HepG2 (cell line): ENCODE results near the gene HSD3B1. TPM values are rescaled to one million over a fixed set of nuclear protein-coding genes. Genes with fewer than 3 reads are reported as not detected.

Source experiments
- ATAC-seq: fragments of 200-7000 bp; cut with Tn5 transposase; 3 replicates; pipeline ENCODE4 v1.9.1; 2020; ENCODE audit warnings: mild to moderate bottlenecking, moderate library complexity
- BruUV-seq: library from RNA; stranded (reverse); fragments of 400-500 nt; replicated peaks from 2 replicates; lab custom pipeline; 2021; lab: Mats Ljungman, UMichigan
- CTCF ChIA-PET: fragments of 300-600 bp; formaldehyde crosslinking; extraction: SDS; loops from one replicate; lab custom pipeline; 2021; ENCODE audit warnings: low total read pairs, inconsistent platforms, low intra/inter-chr PET ratio; lab: Yijun Ruan, JAX
- POLR2A ChIA-PET: fragments of 350-600 bp; sonication (Branson Sonifier 250); formaldehyde crosslinking; loops from one replicate; lab custom pipeline; 2020; ENCODE audit warnings: antibody characterized with exemption, inconsistent platforms; lab: Yijun Ruan, JAX
- DNase-seq: peaks from one replicate; pipeline ENCODE4 v3.0.0-alpha.2; 2015; ENCODE audit warnings: low spot score
- FAIRE-seq: peaks from 3 replicates; lab custom pipeline; 2011; peaks lifted over from hg19 to GRCh38; lab: Jason Lieb, UNC
- H2AFZ ChIP-seq: one replicate; pipeline ENCODE4 v1.6.1; 2011; ENCODE audit warnings: low read length, inconsistent platforms
- H3K27ac ChIP-seq: fragments of 300-600 bp; 3 replicates; pipeline ENCODE4 v1.8.0; 2011; ENCODE audit warnings: mixed run types, mild to moderate bottlenecking, mixed read lengths, low read length, inconsistent platforms; ENCODE audit not compliant: insufficient read depth; ENCODE audit errors: extremely low read length
- H3K27me3 ChIP-seq, 2 experiments: fragments of 200-600 bp in 1 of 2; 2 replicates in 1 of 2; 3 replicates in 1 of 2; pipeline versions ENCODE4 v1.6.0 to v1.8.0; 2011; ENCODE audit warnings: low read length in 2 of 2, mild to moderate bottlenecking in 2 of 2, moderate library complexity in 2 of 2, inconsistent platforms in 1 of 2; ENCODE audit not compliant: insufficient read depth in 2 of 2, control insufficient read depth in 1 of 2
- H3K36me3 ChIP-seq, 2 experiments: fragments of 200-600 bp in 1 of 2; replicated peaks in 1 of 2; 2 replicates in 1 of 2; 3 replicates in 1 of 2; pipeline versions ENCODE4 v1.5.1 to v1.8.0; 2011; ENCODE audit warnings: low read length in 2 of 2, inconsistent platforms in 1 of 2; ENCODE audit not compliant: insufficient read depth in 2 of 2, control insufficient read depth in 1 of 2
- H3K4me1 ChIP-seq: 2 replicates; pipeline ENCODE4 v1.5.1; 2012; ENCODE audit warnings: low read length, inconsistent platforms; ENCODE audit not compliant: insufficient read depth
- H3K4me2 ChIP-seq: 2 replicates; pipeline ENCODE4 v1.6.0; 2011; ENCODE audit warnings: low read depth, low read length, inconsistent platforms
- H3K4me3 ChIP-seq, 3 experiments: fragments of 200-600 bp in 1 of 3; sonication (generic), shearing (Covaris generic) in 1 of 3; replicated peaks in 1 of 3; 2 replicates each; pipeline ENCODE4 v1.5.1; 2011 to 2016; ENCODE audit warnings: low read length in 3 of 3, inconsistent platforms in 2 of 3, low read depth in 2 of 3, mild to moderate bottlenecking in 2 of 3, control low read depth in 1 of 3, mixed read lengths in 1 of 3; ENCODE audit not compliant: insufficient read depth in 1 of 3
- H3K79me2 ChIP-seq: one replicate; pipeline ENCODE4 v1.6.1; 2011; ENCODE audit warnings: low read length, inconsistent platforms; ENCODE audit not compliant: insufficient read depth
- H3K9ac ChIP-seq: 2 replicates; pipeline ENCODE4 v1.6.0; 2011; ENCODE audit warnings: mild to moderate bottlenecking, low read depth, low read length, inconsistent platforms; ENCODE audit not compliant: insufficient read depth
- H3K9me3 ChIP-seq: 2 replicates; pipeline ENCODE4 v1.5.1; 2012; ENCODE audit warnings: mild to moderate bottlenecking, low read length
- H4K20me1 ChIP-seq: 2 replicates; pipeline ENCODE4 v1.6.0; 2011; ENCODE audit warnings: inconsistent platforms, mild to moderate bottlenecking, low read length, moderate library complexity; ENCODE audit not compliant: insufficient read depth
- CTCF ChIP-seq: sonication (generic); formaldehyde crosslinking; IDR thresholded peaks from 2 replicates; pipeline ENCODE4 v1.5.0; 2020; ENCODE audit warnings: mild to moderate bottlenecking, missing genetic modification reagents, moderate library complexity
- ELF3 ChIP-seq: IDR thresholded peaks from 2 replicates; pipeline ENCODE4 v1.6.1; 2016; ENCODE audit warnings: missing genetic modification reagents, missing compliant biosample characterization
- ETS1 ChIP-seq: sonication (generic); formaldehyde crosslinking; IDR thresholded peaks from 2 replicates; pipeline ENCODE4 v1.4.0; 2020; ENCODE audit warnings: missing genetic modification reagents
- GABPA ChIP-seq, 2 experiments: IDR thresholded peaks; 2 replicates each; pipeline ENCODE4 v1.6.1; 2011 to 2016; ENCODE audit warnings: low read depth in 2 of 2, low read length in 1 of 2, missing biosample characterization in 1 of 2, missing genetic modification characterization in 1 of 2
- HMGXB4 ChIP-seq, 2 experiments: sonication (generic) in 1 of 2; formaldehyde crosslinking in 1 of 2; IDR thresholded peaks; 2 replicates each; pipeline versions ENCODE4 v1.4.0 to v1.6.1; 2018 to 2020; ENCODE audit warnings: missing genetic modification reagents in 2 of 2, borderline replicate concordance in 1 of 2, low read depth in 1 of 2, mild to moderate bottlenecking in 1 of 2, missing biosample characterization in 1 of 2
- ONECUT2 ChIP-seq: sonication (generic); formaldehyde crosslinking; IDR thresholded peaks from 2 replicates; pipeline ENCODE4 v1.4.0; 2020; ENCODE audit warnings: missing genetic modification reagents
- RAD21 ChIP-seq: fragments of 450-650 bp; formaldehyde crosslinking; IDR thresholded peaks from 2 replicates; pipeline ENCODE4 v1.5.0; 2020; ENCODE audit warnings: mild to moderate bottlenecking
- SALL1 ChIP-seq: sonication (generic); formaldehyde crosslinking; IDR thresholded peaks from 2 replicates; pipeline ENCODE4 v1.8.0; 2022; ENCODE audit warnings: mild to moderate bottlenecking, missing genetic modification reagents
- SIX1 ChIP-seq: sonication (generic); formaldehyde crosslinking; IDR thresholded peaks from 2 replicates; pipeline ENCODE4 v1.4.0; 2020; ENCODE audit warnings: missing genetic modification reagents, borderline replicate concordance
- SMC3 ChIP-seq: IDR thresholded peaks from 2 replicates; pipeline ENCODE4 v1.6.1; 2011; ENCODE audit warnings: low read length, improper control_type of control experiment
- SP4 ChIP-seq: sonication (generic); formaldehyde crosslinking; IDR thresholded peaks from 2 replicates; pipeline ENCODE4 v1.8.1; 2023; ENCODE audit warnings: mild to moderate bottlenecking, missing genetic modification reagents
- TFDP1 ChIP-seq: IDR thresholded peaks from 2 replicates; pipeline ENCODE4 v1.6.1; 2016; ENCODE audit warnings: missing compliant biosample characterization, missing genetic modification reagents, borderline replicate concordance
- UBTF ChIP-seq: sonication (generic); formaldehyde crosslinking; IDR thresholded peaks from 2 replicates; pipeline ENCODE4 v1.4.0; 2020; ENCODE audit warnings: mild to moderate bottlenecking, missing genetic modification reagents
- ZNF572 ChIP-seq: sonication (generic); formaldehyde crosslinking; IDR thresholded peaks from 2 replicates; pipeline ENCODE4 v1.5.1; 2020; ENCODE audit warnings: mild to moderate bottlenecking, missing genetic modification reagents
- WGBS: methylation state at CpG from one replicate; pipeline ENCODE4 v1.1.6; 2017; ENCODE audit warnings: low lambda C conversion rate; 5-methylcytosine and 5-hydroxymethylcytosine counted together
- in situ Hi-C: cut with HindIII; loops from 2 replicates; pipeline ENCODE4 v1.10.0; 2017; ENCODE audit warnings: low pct_unique_long_range_greater_than_20kb; ENCODE audit not compliant: extremely low pct_ligation_motif_present
- intact Hi-C: fragments of 100-400 bp; cut with micrococcal nuclease; formaldehyde crosslinking; loops from one replicate; pipeline ENCODE4 v1.10.0; 2022; ENCODE audit not compliant: unreplicated experiment
- polyA plus RNA-seq, 8 experiments: library from polyadenylated mRNA; depleted of rRNA in 3 of 8; stranded (reverse) in 7 of 8; unstranded in 1 of 8; fragments of >200 nt; fragmentation: Illumina TruSeq in 4 of 8; extraction: Trizol in 4 of 8; gene quantifications; 2 replicates each; pipeline versions ENCODE4 v1.2.1 to v1.2.3, GENCODE V29; 2011 to 2016; ENCODE audit warnings: low read depth in 4 of 8, missing spikeins in 1 of 8, mixed read lengths in 1 of 8; ENCODE audit not compliant: insufficient read depth in 1 of 8
- total RNA-seq, 5 experiments: library from RNA; depleted of rRNA; stranded (reverse); fragments of >200 nt; fragmentation: Illumina TruSeq; extraction: Trizol; gene quantifications; 2 replicates each; pipeline ENCODE4 v1.2.3, GENCODE V29; 2016; ENCODE audit warnings: low read depth in 1 of 5

HSD3B1 gene
- total and polyA plus RNA-seq, 2 of the 13 experiments (the other 11 are each of a cell fraction or from before 2014, with no cell fraction given): not detected

- no TSS peak for BruUV-seq
- ChIA-PET POLR2A (no interaction called here), CTCF (interaction anchor here (1.3 kb wide), 1 partner anchor 104 kb away, joined by 3 read pairs; no protein-coding TSS in a partner anchor)
- Histone ChIP-seq H3K4me2 (peak overlapping the region; percentile 63), H3K4me3 (peak overlapping the region in 1 of 3 experiments; percentile 6; a peak in 1 of 6 replicates), H3K36me3 (no peaks in the 10 kb centered on the region), H3K4me1 (0 out of 2 replicates have a peak, but pooled peaks cover 5% of the 10 kb centered on the region), H3K27ac (no peak overlapping the region), H2AFZ (no peak overlapping the region), H3K27me3 (0 out of 5 replicates have a peak, but pooled peaks cover 0 to 3% of the 10 kb centered on the region in 2 experiments), H4K20me1 (no peaks in the 10 kb centered on the region), H3K9me3 (no peaks in the 10 kb centered on the region), H3K79me2 (no peaks in the 10 kb centered on the region), H3K9ac (no peak overlapping the region)
- in situ Hi-C loops: no loop called here
- 3% methylated on average over 9 of the region's 9 CpGs for WGBS
- peak; percentile 46 for DNase-seq
- peak; percentile 96 for ATAC-seq
- intact Hi-C loops: loop anchor here (1.0 kb wide), 1 partner anchor 104 kb away; no protein-coding TSS in a partner anchor
- peak; percentile 83 for FAIRE-seq
- 0 out of 4 replicates have a peak, but pooled peaks of 1 of the 2 experiments have one; percentile 28 for TF ChIP-seq HMGXB4 (CRISPR knock-in tag; IDR thresholded peaks at IDR 0.05; ENCODE audit: borderline replicate concordance in 1 of 2, low read depth in 1 of 2)
- TF ChIP-seq SMC3: peak; percentile 70; the same call in 1 of the 2 replicates
- no peak for TF ChIP-seq GABPA (IDR thresholded peaks at IDR 0.05; ENCODE audit: low read depth, low read length)
- TF ChIP-seq GABPA (CRISPR knock-in tag; IDR thresholded peaks at IDR 0.05; ENCODE audit: low read depth): no peak
- TF ChIP-seq CTCF: peak; percentile 81
- TF ChIP-seq SP4 (CRISPR knock-in tag): 0 out of 2 replicates have a peak, but pooled peaks have one; percentile 17
- TF ChIP-seq ONECUT2 (CRISPR knock-in tag): no peak
- TF ChIP-seq TFDP1 (CRISPR knock-in tag): no peak
- TF ChIP-seq UBTF: no peak
- no peak for TF ChIP-seq SALL1
- TF ChIP-seq SIX1 (CRISPR knock-in tag): peak; percentile 64; the same call in 1 of the 2 replicates
- 0 out of 2 replicates have a peak, but pooled peaks have one; percentile 26 for TF ChIP-seq ELF3 (CRISPR knock-in tag)
- TF ChIP-seq ZNF572 (CRISPR knock-in tag): 0 out of 2 replicates have a peak, but pooled peaks have one; percentile 24
- 0 out of 2 replicates have a peak, but pooled peaks have one; percentile 20 for TF ChIP-seq RAD21 (CRISPR knock-in tag)
- no peak for TF ChIP-seq ETS1 (CRISPR knock-in tag)
Measured at GRCh38 chr1:119475866-119476439, 31.1 kb upstream of the HSD3B1 start.
